DMS153 treated with DMSO at 0.1 percent for 48 hours (cell line): ENCODE data around the gene NDUFA5.
"Not testable (repeated sequence)": the region's sequence is repeated elsewhere in the genome, so short reads cannot be mapped to it uniquely, and the experiment has no call there.

Source experiments
- DNase-seq: peaks from one replicate; lab custom pipeline; 2025; ENCODE audit not compliant: unreplicated experiment; lab: John Stamatoyannopoulos, UW

The NDUFA5 gene

GRCh38 chr7:123558289-123558874 is 764 bp upstream of the NDUFA5 start:
- no peak for DNase-seq

- DNase-seq, result no peak
Observed at GRCh38 chr7:123557016-123557397, 611 bp downstream of the NDUFA5 start.

DNA sequence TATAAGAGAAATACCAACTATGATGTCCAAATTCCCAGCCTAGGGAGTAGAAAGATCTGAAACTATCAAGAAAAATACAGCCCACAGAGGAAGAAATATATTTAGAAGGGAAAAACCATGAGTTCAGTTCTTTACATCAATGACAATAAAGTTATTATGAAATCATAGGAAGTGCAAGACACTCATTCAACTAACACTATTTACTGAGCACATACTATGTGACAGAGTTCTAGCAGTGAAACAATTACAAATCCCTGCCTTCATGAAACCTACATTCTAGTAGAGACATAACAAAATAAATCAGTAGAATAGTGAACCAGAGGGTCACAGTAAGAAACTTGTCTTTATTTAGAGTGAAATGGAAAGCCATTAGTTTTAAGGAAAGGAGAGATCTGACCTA is 2.1 kb downstream of the NDUFA5 start:
- no peak for DNase-seq

- no peak for DNase-seq
Observed at GRCh38 chr7:123553159-123553558, 4.5 kb downstream of the NDUFA5 start.

GRCh38 chr7:123552641-123553040 is 5.0 kb downstream of the NDUFA5 start:
- no peak for DNase-seq

GRCh38 chr7:123552134-123552533 is 5.5 kb downstream of the NDUFA5 start:
- DNase-seq, result not testable (repeated sequence)

DNA sequence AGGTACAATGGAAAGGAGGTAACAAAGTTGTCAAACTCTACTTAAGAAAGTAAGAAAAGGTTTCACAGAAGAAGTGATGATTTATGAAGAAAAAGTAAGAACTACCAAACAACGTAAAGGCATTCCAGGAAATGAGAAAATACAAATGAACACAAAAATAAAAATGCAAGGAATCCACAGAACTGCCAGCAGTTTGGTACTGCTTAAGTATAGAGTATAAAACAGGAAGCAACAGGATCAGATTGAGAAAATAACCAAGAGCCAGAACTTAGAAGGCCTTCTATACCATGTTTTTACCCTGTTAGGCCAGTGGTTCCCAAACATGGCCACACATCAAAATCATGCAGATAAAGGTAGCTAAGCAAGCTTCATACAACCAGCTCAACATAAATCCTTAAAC is 9.2 kb downstream of the NDUFA5 start:
- DNase-seq, result no peak

GRCh38 chr7:123539871-123540270 is 17.7 kb downstream of the NDUFA5 start:
- no peak for DNase-seq

DNA sequence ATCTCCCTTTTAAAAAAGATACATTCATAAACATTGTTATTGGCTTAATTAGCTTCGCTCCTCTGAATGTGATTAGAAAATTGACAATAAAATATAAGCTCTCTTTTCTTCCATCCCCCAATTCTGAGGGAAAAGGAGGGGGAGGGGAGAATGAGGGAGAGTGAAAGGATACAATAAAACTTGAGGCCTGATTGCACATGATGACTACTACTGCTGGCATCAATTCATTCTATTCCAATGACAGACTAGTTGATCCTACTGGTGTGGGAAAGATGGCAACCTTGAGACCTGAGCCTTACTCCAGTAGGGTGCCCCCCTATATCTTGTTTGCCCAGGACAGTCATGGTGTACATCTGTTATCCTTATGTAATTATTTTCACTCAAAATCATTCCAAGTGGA is 18.7 kb downstream of the NDUFA5 start:
- no peak for DNase-seq

DNA sequence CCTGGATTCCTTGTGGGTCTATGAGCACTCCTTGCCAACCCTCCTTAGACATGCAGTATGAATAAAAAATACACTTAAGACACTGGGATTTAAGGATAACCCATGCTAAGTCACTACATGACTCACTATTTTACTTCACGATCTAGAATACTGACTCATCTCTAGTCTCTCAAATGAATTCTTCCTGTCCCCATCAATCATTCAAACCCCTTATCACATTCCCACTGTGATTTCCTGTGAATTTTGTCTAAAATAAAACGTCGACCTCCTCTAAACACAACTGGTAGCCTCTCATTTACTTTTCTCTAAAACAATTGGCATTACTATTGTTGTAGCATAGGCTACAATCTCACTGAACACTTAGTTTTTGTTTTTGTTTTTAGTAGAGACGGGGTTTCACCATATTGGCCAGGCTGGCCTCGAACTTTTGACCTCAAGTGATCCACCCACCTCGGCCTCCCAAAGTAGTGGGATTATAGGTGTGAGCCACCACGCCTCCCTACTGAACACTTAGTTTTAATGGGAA is 19.4 kb downstream of the NDUFA5 start:
- DNase-seq, result no peak

GRCh38 chr7:123537026-123537642 is 20.5 kb downstream of the NDUFA5 start:
- no peak for DNase-seq

GRCh38 chr7:123535517-123535916 is 22.1 kb downstream of the NDUFA5 start:
- no peak for DNase-seq

GRCh38 chr7:123534383-123535260 is 23.0 kb downstream of the NDUFA5 start, which contains the start of gene IQUB:
Gene IQUB (minus strand): TSS chr7:123534595. CDS start chr7:123512340, 22,255 bp downstream.
- DNase-seq, result peak; percentile 92

DNA sequence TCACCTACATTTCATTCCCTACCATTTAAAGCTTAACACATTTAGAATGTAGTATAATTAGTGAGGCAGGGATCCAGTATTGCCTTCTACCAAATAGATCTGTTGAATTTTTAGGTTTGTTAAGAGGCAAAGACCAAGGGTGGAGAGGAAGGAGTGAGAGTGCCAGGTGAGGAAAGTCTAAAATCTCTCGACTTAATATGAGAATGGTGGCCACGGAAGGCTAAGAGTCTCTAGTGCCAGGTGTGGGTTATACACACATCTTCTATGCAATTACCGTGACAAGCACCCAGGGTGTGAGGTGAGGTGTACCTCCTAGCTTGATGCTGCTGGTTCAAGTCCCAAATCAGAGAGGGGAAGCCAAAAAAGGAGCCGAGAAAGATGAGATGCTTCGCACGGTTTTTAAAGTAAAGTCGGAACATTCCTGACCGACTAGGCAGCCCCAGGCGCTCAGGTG is 23.7 kb downstream of the NDUFA5 start:
- no peak for DNase-seq

GRCh38 chr7:123533553-123533917 is 24.1 kb downstream of the NDUFA5 start:
- DNase-seq, result no peak

- DNase-seq, result not testable (repeated sequence)
Observed at GRCh38 chr7:123532788-123533552, 24.6 kb downstream of the NDUFA5 start.

GRCh38 chr7:123532343-123532742 is 25.3 kb downstream of the NDUFA5 start:
- not testable (repeated sequence) for DNase-seq

DNA sequence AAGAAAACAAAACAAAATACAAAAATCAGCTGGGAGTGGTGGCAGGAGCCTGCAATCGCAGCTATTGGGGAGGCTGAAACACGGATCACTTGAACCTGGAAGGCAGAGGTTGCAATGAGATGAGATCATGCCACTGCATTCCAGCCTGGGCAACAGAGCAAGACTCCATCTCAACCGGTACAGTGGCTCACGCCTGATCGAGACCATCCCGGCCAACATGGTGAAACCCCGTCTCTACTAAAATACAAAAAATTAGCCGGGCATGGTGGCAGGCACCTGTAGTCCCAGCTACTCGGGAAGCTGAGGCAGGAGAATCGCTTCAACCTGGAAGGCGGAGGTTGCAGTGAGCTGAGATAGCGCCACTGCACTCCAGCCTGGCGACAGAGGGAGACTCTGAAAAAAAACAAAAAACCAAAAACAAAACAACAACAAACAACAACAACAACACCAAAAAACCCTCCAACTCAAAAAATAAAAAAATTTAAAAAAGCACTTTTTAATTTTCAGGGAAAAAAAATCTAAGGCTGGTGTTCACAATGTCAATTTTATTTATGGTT is 27.5 kb downstream of the NDUFA5 start:
- not testable (repeated sequence) for DNase-seq

DNA sequence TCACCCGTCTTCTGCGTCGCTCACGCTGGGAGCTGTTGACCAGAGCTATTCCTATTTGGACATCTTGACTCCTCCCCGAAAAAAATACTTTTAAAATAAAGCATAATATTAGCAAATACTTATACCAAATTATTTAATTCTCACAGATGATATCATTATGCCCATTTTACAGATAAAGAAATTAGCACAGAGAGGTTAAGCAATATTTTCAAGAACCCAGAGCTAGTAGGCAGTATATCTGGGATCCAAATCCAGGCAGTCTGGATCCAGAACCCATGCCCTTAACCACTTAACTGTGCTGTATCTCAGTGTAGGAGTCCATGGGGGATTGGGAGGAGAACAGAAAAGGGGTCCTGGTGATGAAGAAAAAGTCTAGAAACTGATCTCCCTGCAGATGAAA is 29.4 kb downstream of the NDUFA5 start:
- DNase-seq, result no peak

DNA sequence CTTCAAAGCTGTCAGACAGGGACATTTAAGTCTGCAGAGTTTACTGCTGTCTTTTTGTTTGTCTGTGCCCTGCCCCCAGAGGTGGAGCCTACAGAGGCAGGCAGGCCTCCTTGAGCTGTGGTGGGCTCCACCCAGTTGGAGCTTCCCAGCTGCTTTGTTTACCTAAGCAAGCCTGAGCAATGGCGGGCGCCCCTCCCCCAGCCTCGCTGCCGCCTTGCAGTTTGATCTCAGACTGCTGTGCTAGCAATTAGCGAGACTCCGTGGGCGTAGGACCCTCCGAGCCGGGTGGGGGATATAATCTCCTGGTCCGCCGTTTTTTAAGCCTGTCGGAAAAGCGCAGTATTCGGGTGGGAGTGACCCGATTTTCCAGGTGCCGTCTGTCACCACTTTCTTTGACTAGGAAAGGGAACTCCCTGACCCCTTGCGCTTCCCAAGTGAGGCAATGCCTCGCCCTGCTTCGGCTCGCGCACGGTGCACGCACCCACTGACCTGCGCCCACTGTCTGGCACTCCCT is 29.8 kb downstream of the NDUFA5 start:
- not testable (repeated sequence) for DNase-seq
